GM21423 (cell line): ENCODE results near the gene CENPVL3.
"Not testable (repeated sequence)": the region's sequence is repeated elsewhere in the genome, so short reads cannot be mapped to it uniquely, and the experiment has no call there.

ENCODE experiments used
- ATAC-seq: cut with Tn5 transposase; IDR thresholded peaks from one replicate; pipeline ENCODE4 v1.9.1; 2021; ENCODE audit warnings: mild to moderate bottlenecking, moderate library complexity; ENCODE audit not compliant: unreplicated experiment

The CENPVL3 gene

DNA sequence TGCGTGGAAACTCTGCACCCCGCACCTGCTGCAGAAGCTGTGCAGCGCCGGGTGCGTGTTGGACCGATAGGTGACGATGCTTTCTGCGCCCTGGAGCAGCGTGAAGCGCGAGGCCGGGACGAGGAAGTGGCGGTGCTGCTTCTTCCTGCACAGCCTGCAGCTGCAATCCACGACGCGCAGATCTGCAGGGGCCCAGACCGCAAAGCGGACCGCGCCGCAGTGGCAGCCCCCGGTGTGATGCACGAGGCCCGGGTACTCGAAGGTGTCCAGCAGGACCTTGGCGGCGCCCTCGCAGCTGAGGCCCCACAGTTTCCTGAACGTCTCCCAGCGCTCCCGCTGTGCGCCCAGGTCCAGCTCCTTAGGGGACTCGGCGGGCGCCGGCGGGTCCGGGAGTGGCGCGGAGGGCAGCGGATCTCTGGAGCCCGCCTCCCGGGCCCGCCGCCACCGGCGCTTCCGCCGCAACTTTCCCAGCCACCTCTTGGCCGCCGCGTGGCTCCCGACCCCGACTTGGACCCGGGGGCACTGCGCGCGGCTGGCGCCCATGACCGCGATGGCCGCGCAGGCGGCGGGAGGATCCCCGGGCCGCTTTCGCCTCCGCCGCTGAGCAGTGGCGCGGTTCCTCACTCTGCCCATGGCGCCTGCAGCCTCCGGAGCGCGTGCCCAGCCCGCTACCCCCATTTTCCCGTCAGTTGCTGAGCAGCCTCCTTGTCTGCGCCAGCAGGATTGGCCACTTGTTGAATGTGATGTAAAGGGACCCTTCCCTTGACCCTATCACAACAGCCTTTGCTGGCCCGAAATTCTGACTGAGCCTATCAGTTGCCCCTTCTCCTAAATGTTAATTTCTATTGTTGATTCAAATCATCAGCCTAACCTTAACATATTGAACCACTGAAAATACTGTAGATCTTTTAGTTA is at the start of gene CENPVL3:
Gene CENPVL3 (minus strand): TSS at position 672 of the 915 bp plus-strand sequence. CDS start 39 bp downstream, at position 633.
- not testable (repeated sequence) for ATAC-seq

DNA sequence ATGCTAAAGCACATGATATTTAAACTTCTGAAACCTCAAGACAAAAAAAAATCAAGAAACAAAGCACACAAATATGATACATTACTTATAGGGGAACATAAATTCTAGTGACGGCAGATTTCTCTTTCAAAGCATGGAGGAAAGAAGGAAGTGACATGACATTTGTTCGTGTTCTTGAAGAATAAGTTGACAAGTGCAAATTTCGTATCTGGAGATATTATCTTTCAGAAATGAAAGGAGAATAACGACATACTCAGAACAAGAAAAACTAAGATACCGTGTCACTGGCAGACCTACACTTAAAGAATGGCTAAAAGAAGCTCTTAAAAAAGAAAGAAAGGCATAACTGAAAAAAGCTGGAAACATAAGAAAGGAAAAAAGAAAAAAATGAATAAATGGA is 47.3 kb upstream of the CENPVL3 start:
- ATAC-seq, result no peak

DNA sequence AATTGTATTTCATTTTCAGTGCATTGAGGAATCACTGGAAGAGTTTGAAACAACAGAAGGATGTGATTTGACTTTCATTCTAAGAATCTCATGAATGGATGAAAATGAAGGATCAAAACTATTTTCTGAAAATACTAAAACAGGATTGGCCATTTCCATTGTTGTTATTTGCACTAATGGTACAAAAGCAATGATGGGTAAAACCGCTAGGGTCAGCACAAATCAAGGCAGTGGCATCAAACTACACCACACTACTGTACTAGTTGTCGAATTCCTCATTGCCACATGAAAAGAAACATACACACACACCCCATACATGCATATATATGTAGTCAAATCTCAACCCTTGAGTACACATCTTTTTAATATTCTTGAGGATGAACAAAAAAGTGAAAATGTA is 24.7 kb upstream of the CENPVL3 start:
- no peak for ATAC-seq

DNA sequence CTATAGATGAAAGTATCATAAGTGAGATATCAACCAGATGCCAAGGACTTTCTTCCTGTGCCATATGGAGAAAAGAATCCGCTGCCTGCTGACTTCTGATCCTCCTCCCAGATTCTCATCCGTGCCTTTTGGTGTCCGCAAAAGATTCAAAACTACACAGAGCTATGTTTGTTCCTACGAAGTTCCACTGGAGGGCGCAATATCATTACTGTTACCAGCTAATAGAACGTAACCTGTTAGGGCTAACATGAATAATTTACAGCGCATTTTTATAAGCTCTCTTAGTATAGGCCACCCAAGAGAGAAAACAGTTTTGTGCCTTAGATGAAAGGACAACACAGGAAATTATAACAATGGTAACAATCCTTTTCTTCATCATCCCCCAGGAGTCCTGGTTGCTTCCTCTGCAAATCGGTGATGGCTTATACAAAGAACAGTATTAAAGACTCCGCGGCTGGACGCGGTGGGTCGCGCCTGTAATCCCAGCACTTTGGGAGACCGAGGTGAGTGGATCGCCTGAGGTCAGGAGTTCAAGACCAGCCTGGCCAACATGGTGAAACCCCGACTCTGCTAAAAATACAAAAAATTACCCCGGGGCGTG is 22.8 kb upstream of the CENPVL3 start:
- ATAC-seq, result no peak

DNA sequence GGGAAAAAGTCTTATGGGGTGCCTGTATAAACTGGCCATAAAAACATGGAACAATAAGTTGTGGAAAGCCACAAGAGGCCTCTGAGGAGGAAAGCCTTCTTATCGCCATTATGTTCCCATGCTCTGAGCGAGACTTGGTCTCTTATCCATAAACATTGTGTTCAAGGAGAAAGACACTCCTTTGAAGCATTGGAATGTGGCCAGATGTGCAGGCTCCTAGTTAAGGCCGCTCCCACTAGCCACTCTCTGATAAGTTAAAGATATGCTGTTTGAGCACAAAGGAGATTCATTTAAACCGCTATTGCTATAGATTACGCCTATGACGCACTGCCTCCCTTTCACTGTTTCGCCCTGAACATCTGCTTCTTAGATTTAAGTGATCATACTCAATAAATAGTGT is 17.8 kb upstream of the CENPVL3 start:
- not testable (repeated sequence) for ATAC-seq

DNA sequence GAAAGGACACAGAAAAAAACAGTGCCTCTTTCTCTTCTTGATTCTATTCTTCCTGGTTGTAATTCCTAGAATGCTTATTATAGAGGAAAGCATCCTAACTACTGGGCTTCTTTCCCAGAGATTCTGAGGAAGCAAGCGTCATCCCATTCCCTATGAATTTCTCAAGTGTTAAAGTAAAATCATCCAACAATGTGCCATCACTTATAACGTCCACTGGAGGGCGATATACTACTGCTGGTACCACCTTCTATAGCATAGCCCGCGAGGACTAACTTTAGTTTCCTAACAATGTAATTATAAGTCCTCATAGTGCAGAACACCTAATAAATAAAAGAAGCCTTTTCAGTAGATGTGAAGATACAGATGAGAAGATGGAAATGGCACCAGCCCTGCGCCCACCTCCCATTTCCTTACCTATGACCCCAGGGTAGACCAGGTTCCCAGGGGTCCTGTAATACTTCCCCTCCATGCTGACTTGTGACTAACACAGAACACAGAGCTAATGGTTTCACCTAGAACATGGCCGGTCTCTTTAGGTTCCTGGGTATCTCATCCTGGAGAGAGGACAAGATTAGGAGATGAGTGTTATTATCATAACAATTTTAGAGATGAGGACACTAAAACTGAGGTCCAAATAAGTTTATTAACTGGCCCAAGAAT is 4.2 kb downstream of the CENPVL3 start:
- ATAC-seq, result no peak

DNA sequence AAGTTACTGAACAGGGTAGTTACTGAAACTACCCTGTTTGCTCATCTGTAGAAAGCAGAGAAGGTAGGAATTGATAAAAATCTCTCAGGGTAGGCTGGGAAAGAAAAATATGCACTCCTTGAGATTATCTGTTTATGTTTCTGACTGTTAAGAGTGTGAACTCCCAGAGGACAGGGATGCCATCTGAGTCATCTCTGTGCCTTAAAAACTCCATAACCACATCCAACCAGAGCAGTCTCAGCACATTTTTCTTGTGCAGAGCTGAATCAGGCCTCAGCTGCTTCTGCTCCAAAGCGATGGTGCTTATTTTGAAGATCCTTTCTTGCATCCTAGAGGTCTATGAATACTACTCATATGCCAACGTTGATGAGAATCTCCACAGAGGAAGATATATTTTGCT is 9.9 kb downstream of the CENPVL3 start:
- no peak for ATAC-seq

DNA sequence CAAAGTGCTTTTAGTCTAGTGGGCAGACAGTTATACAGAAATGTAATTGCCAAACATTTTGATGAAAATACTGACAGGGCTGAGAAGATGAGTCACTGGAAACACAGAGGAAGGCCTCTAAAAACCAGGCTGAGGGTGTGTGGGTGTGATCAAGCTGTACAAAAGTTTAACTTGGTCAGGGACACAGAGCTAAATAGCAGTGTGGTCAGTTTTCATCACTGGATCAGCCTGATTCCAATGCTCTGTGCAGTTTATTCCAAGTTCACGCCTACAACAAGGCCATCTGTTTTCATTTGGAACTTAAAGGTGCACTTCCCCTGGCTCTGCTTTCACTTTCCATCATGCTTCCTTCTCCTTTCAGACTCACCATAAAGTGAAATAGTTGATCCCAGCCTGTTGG is 10.6 kb downstream of the CENPVL3 start:
- ATAC-seq, result no peak

DNA sequence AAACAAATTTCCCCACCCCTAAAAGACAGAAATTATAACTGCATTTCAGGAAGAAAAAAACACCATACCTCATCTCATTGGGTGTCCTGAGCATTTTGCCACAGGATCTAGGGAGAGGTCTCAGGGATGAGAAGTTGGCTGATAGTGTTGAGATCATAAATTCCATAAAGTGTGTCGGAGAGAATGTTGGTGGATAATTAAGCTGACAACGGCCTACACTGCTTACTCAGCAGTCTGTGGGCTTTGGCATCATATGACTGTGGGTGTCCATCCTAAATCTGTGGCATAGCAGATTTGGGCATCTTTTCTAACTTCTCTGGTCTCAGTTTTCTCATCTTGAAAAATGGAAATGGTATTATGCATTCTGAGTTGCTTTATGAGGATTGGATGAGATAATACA is 12.3 kb downstream of the CENPVL3 start:
- no peak for ATAC-seq

DNA sequence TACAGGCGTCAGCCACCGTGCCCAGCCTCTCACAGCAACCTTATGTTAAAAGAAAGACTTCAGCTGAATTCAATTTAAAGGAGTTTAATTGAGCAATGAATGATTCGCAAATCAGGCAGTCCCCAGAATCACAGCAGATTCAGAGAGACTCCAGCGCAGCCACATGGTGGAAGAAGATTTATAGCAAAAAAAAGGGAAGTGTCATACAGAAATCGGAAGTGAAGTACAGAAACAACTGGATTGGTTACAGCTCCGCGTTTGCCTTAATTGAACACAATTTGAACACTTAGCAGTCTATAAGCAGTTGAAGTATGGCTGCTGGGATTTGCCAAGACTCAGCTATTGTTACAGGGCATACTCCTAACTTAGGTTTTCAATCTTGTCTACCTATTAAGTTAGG is 19.8 kb downstream of the CENPVL3 start:
- ATAC-seq, result no peak

DNA sequence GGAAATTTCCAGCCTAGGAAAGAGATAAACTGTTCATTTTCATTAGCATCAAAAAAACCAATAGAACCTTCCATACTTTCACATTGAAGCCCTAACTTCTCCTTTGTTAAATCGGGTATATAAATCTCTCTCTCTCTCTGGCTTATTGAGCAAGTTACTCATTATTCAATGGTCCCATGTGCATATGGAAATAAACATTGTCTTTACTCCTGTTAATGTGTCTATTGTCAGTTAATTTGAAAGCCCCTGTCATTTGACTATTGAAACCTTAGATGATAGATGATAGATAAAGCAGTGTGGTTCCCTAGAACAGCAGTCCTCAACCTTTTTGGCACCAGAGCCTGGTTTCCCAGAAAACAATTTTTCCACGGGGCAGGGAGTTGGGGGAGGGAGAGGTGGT is 46.8 kb downstream of the CENPVL3 start:
- no peak for ATAC-seq

DNA sequence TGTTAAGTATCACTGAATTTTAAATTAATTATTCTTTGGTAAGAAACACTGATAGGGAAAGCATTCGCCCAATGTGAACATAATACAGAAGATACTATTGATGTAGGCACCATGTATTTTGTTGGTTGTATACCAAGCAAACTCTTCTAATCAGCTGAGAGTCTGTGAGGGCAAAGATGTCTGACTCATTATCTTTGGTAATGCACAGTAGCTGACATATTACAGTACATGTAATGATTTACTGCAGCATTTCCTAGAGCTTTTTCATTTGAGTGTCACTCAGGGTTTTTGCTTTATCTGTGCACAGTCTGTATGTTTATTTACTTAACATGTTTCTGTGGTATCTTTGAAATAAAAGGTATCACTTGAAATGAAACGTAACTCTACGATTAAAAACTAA is 49.2 kb downstream of the CENPVL3 start:
- ATAC-seq, result no peak

DNA sequence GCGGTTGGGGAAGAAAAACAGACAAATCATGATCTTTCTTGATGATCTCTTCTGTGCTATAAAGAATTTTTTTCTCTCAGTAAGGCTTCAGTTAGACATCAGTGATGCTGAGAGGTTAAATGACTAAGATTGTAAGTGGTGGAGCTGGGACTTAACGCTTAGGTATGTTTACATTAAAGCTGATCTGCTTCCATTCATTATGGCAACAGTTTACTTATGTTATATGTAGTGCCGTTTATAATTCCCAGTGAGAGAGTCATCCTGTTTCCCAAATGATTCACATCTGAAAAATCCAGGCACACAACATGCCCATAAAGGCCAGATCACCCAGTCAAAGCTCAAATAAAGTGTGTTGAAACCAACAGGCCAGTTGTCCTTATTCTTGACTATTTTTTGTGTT is 50.1 kb downstream of the CENPVL3 start:
- no peak for ATAC-seq
